Islet precursor cell (in vitro differentiated cells): ENCODE measurements around the gene PITPNB.

ENCODE experiments used
- DNase-seq: peaks from one replicate; pipeline ENCODE4 v3.0.0-alpha.2; 2018

Gene PITPNB

GRCh38 chr22:27825174-27825573 is 93.9 kb downstream of the PITPNB start:
- no peak for DNase-seq

GRCh38 chr22:27823221-27823620 is 95.8 kb downstream of the PITPNB start:
- DNase-seq: no peak

- DNase-seq: peak; percentile 65
Observed at GRCh38 chr22:27820896-27821866, 97.9 kb downstream of the PITPNB start.

- DNase-seq: no peak
Observed at GRCh38 chr22:27816552-27816951, 102.5 kb downstream of the PITPNB start.

GRCh38 chr22:27815826-27816530 is 103.1 kb downstream of the PITPNB start:
- DNase-seq: no peak

GRCh38 chr22:27814993-27815392 is 104.1 kb downstream of the PITPNB start:
- DNase-seq: no peak

GRCh38 chr22:27811778-27812177 is 107.3 kb downstream of the PITPNB start:
- DNase-seq: no peak

GRCh38 chr22:27810609-27811151 is 108.4 kb downstream of the PITPNB start:
- DNase-seq: peak; percentile 72

- no peak for DNase-seq
Observed at GRCh38 chr22:27809700-27810608, 109.1 kb downstream of the PITPNB start.

GRCh38 chr22:27809226-27809603 is 109.8 kb downstream of the PITPNB start:
- DNase-seq: no peak

GRCh38 chr22:27808451-27809225 is 110.4 kb downstream of the PITPNB start:
- DNase-seq: no peak

- no peak for DNase-seq
Observed at GRCh38 chr22:27805841-27806240, 113.2 kb downstream of the PITPNB start.

- peak; percentile 83 for DNase-seq
Observed at GRCh38 chr22:27804470-27805297, 114.4 kb downstream of the PITPNB start.

GRCh38 chr22:27803841-27804415 is 115.1 kb downstream of the PITPNB start:
- no peak for DNase-seq

- no peak for DNase-seq
Observed at GRCh38 chr22:27802346-27803073, 116.5 kb downstream of the PITPNB start.
